Panc1 (cell line): ENCODE data around the gene FOS. TPM values are rescaled to one million over a fixed set of nuclear protein-coding genes. Genes with fewer than 3 reads are reported as not detected.

Experiments
- ATAC-seq: fragments of 200-7000 bp; cut with Tn5 transposase; 2 replicates; pipeline ENCODE4 v1.9.1; 2020; ENCODE audit warnings: mild to moderate bottlenecking, moderate library complexity
- BruUV-seq: library from RNA; stranded (reverse); fragments of 400-500 nt; replicated peaks from 2 replicates; lab custom pipeline; 2021; lab: Mats Ljungman, UMichigan
- CTCF ChIA-PET: fragments of 300-600 bp; sonication (Branson Sonifier 250); formaldehyde crosslinking; loops from one replicate; lab custom pipeline; 2022; ENCODE audit warnings: antibody characterized with exemption; lab: Charles Lee
- POLR2A ChIA-PET: fragments of 300-600 bp; sonication (Branson Sonifier 250); formaldehyde crosslinking; loops from one replicate; lab custom pipeline; 2022; ENCODE audit warnings: antibody characterized with exemption; lab: Charles Lee
- DNase-seq: peaks from one replicate; pipeline ENCODE4 v3.0.0-alpha.2; 2010; ENCODE audit warnings: low read depth, low spot score
- H3K27ac ChIP-seq: 2 replicates; pipeline ENCODE4 v1.5.1; 2011; ENCODE audit warnings: mild to moderate bottlenecking, low read length, inconsistent platforms
- H3K27me3 ChIP-seq: fragments of 200-500 bp; sonication (Bioruptor generic); 2 replicates; pipeline ENCODE4 v1.6.0; 2014; ENCODE audit warnings: low read length, inconsistent platforms; ENCODE audit not compliant: control insufficient read depth, insufficient read depth
- H3K36me3 ChIP-seq: fragments of 200-500 bp; sonication (Bioruptor generic); 2 replicates; pipeline ENCODE4 v1.5.1; 2014; ENCODE audit warnings: inconsistent platforms, mild to moderate bottlenecking, low read length, moderate library complexity; ENCODE audit not compliant: control insufficient read depth, insufficient read depth
- H3K4me1 ChIP-seq: 2 replicates; pipeline ENCODE4 v1.5.1; 2011; ENCODE audit warnings: inconsistent platforms, mild to moderate bottlenecking, low read length, moderate library complexity; ENCODE audit not compliant: control insufficient read depth, insufficient read depth
- H3K4me3 ChIP-seq, 2 experiments: 2 replicates each; pipeline ENCODE4 v1.5.1; 2011 to 2012; ENCODE audit warnings: low read depth in 2 of 2, low read length in 2 of 2, mild to moderate bottlenecking in 2 of 2, inconsistent platforms in 1 of 2, moderate library complexity in 1 of 2
- H3K9me3 ChIP-seq: fragments of 200-500 bp; sonication (Bioruptor generic); 2 replicates; pipeline ENCODE4 v1.5.1; 2014; ENCODE audit warnings: low read depth, mild to moderate bottlenecking, inconsistent platforms, low read length, moderate library complexity; ENCODE audit not compliant: control insufficient read depth, insufficient read depth
- CTCF ChIP-seq: fragments of 450-650 bp; IDR thresholded peaks from 2 replicates; pipeline ENCODE4 v1.5.1; 2017; ENCODE audit warnings: mild to moderate bottlenecking
- POLR2AphosphoS5 ChIP-seq: IDR thresholded peaks from 2 replicates; pipeline ENCODE4 v1.6.1; 2012; ENCODE audit warnings: mild to moderate bottlenecking, low read depth, low read length, moderate library complexity
- REST ChIP-seq, 2 experiments: IDR thresholded peaks; 2 replicates each; pipeline ENCODE4 v1.6.1; 2011 to 2012; ENCODE audit warnings: low read depth in 2 of 2, control low read depth in 1 of 2, low read length in 1 of 2, mild to moderate bottlenecking in 1 of 2, moderate library complexity in 1 of 2; ENCODE audit not compliant: insufficient read depth in 1 of 2
- SIN3A ChIP-seq: IDR thresholded peaks from 2 replicates; pipeline ENCODE4 v1.6.1; 2012; ENCODE audit warnings: low read depth, mild to moderate bottlenecking, low read length, moderate library complexity, borderline replicate concordance; ENCODE audit not compliant: insufficient read depth
- TCF7L2 ChIP-seq: IDR thresholded peaks from 2 replicates; pipeline ENCODE4 v1.6.1; 2011; ENCODE audit warnings: mild to moderate bottlenecking, low read depth, low read length, inconsistent platforms
- in situ Hi-C: cut with HindIII; loops from 2 replicates; pipeline ENCODE4 v1.10.0; 2016; ENCODE audit warnings: low sequenced_read_pairs, low pct_unique_long_range_greater_than_20kb
- intact Hi-C: fragments of 100-400 bp; cut with micrococcal nuclease; formaldehyde crosslinking; loops from one replicate; pipeline ENCODE4 v1.10.0; 2022; ENCODE audit not compliant: unreplicated experiment
- total RNA-seq: library from RNA; stranded (reverse); gene quantifications from one replicate; pipeline ENCODE4 v1.2.1, GENCODE V29; 2021; ENCODE audit not compliant: unreplicated experiment

FOS gene
- total RNA-seq, 1 experiment from 2014 or later: 26.8 TPM

GRCh38 chr14:75315144-75315543 lies 36.5 kb downstream of the FOS start:
- Histone ChIP-seq H3K27ac (no peak overlapping the region), H3K27me3 (no peaks in the 10 kb centered on the region), H3K4me1 (no peaks in the 10 kb centered on the region; the same call in 1 of the 2 replicates), H3K9me3 (no peaks in the 10 kb centered on the region), H3K36me3 (no peaks in the 10 kb centered on the region), H3K4me3 (peak overlapping the region in 1 of 2 experiments; percentile 16; a peak in 2 of 4 replicates)
- BruUV-seq: no TSS peak
- no peak for DNase-seq
- ChIA-PET POLR2A (no interaction called here), CTCF (interaction anchor here (0.7 kb wide), 1 partner anchor 174 kb away, joined by 4 read pairs; no protein-coding TSS in a partner anchor)
- in situ Hi-C loops: no loop called here
- intact Hi-C loops: no loop called here
- TF ChIP-seq POLR2AphosphoS5 (no peak), REST (IDR thresholded peaks at IDR 0.05; ENCODE audit: insufficient read depth in 1 of 2, low read depth in 2 of 2, low read length in 1 of 2) (no peak), SIN3A (no peak), CTCF (no peak), TCF7L2 (no peak)
- ATAC-seq: peak; percentile 84

GRCh38 chr14:75317148-75317547 lies 38.5 kb downstream of the FOS start:
- intact Hi-C loops: no loop called here
- H3K4me3 ChIP-seq: no peak overlapping the region

More at GRCh38 chr14:75317148-75317547, 38.5 kb downstream of the FOS start:
- POLR2A ChIA-PET: no interaction called here
- CTCF ChIA-PET: no interaction called here
- H3K9me3 ChIP-seq: no peaks in the 10 kb centered on the region
- no peaks in the 10 kb centered on the region for H3K36me3 ChIP-seq
- BruUV-seq: no TSS peak
- no peaks in the 10 kb centered on the region; the same call in 1 of the 2 replicates for H3K27me3 ChIP-seq
- in situ Hi-C loops: no loop called here
- ATAC-seq: no peak
- H3K27ac ChIP-seq: no peak overlapping the region
- TF ChIP-seq REST (IDR thresholded peaks at IDR 0.05; ENCODE audit: insufficient read depth in 1 of 2, low read depth in 2 of 2, low read length in 1 of 2): no peak
- no peak for TF ChIP-seq POLR2AphosphoS5
- no peaks in the 10 kb centered on the region; the same call in 1 of the 2 replicates for H3K4me1 ChIP-seq
- no peak for DNase-seq
